ENCODE results near the gene MCMBP.

DNA sequence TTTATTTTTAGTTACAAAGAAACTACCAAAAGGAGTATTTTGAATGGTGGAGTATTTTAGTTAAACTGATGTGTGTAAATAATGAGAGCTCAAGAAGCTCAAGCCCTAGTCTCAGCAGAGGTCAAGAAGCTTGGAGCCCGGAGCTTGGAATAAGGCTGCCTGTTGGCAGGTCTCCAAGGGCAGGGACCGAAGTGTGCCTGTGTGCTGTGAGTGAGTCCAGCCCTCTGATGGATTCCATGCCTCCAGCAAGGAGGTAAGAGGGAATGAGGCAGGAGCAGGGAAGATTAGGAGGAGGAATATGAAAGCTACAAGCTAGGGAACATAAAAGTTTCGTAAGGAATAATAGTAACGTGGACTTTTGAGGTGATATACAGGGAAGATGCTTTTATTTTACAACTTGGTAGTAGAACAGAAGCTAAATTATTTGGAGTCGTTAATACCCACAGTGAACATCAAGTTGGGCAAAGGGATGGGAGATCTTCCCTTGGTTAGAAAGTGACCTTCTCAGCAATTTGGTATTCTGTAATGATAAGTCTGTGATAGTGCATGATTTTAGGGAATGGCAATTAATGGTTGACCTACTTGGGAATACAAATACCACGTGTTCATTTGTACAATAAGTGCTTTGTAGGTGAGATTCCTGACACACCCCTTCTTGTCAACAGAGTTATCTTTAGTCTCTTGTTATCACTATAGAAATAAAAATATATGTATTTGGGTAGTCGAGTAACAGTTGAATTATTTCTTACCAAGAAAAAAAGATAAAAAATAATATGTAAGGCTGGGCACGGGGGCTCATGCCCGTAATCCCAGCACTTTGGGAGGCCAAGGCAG lies 24.5 kb upstream of the MCMBP start:
- TF ChIP-seq, protein P1, sequence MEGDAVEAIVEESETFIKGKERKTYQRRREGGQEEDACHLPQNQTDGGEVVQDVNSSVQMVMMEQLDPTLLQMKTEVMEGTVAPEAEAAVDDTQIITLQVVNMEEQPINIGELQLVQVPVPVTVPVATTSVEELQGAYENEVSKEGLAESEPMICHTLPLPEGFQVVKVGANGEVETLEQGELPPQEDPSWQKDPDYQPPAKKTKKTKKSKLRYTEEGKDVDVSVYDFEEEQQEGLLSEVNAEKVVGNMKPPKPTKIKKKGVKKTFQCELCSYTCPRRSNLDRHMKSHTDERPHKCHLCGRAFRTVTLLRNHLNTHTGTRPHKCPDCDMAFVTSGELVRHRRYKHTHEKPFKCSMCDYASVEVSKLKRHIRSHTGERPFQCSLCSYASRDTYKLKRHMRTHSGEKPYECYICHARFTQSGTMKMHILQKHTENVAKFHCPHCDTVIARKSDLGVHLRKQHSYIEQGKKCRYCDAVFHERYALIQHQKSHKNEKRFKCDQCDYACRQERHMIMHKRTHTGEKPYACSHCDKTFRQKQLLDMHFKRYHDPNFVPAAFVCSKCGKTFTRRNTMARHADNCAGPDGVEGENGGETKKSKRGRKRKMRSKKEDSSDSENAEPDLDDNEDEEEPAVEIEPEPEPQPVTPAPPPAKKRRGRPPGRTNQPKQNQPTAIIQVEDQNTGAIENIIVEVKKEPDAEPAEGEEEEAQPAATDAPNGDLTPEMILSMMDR (IDR thresholded peaks at IDR 0.05): no peak
- no peak for TF ChIP-seq EZH2 (IDR thresholded peaks at IDR 0.05; ENCODE audit: borderline replicate concordance, insufficient read depth, low read depth, low read length, poor library complexity, severe bottlenecking)

Data from B cell (primary cell).